ENCODE results near the gene NUDT8.
"Not testable (repeated sequence)": the region's sequence is repeated elsewhere in the genome, so short reads cannot be mapped to it uniquely, and the experiment has no call there.

- TF ChIP-seq CTCF (IDR thresholded peaks at IDR 0.05; ENCODE audit: low read length); EZH2 (IDR thresholded peaks at IDR 0.05; ENCODE audit: borderline replicate concordance, low read length): not testable (repeated sequence)
Observed at GRCh38 chr11:67620621-67621020, 9.1 kb downstream of the NUDT8 start.
